Measurements from ENCODE around the gene C12orf75. TPM values are rescaled to one million over a fixed set of nuclear protein-coding genes. Genes with fewer than 3 reads are reported as not detected.
"Not testable (repeated sequence)": the region's sequence is repeated elsewhere in the genome, so short reads cannot be mapped to it uniquely, and the experiment has no call there.

Gene C12orf75
- total RNA-seq = 183 and 191 TPM in 2 replicates

- intact Hi-C loops (cut with micrococcal nuclease) = loop anchor here (1.0 to 10.0 kb wide), 19 partner anchors 37 to 1764 kb away; partner anchors contain the start of genes CHST11, CRY1, EID3 and HCFC2
Measured at GRCh38 chr12:105330283-105330930, at the start of gene C12orf75. TSS of gene C12orf75 (plus strand) at chr12:105330691. CDS start at chr12:105330892, 201 bp downstream.

DNA sequence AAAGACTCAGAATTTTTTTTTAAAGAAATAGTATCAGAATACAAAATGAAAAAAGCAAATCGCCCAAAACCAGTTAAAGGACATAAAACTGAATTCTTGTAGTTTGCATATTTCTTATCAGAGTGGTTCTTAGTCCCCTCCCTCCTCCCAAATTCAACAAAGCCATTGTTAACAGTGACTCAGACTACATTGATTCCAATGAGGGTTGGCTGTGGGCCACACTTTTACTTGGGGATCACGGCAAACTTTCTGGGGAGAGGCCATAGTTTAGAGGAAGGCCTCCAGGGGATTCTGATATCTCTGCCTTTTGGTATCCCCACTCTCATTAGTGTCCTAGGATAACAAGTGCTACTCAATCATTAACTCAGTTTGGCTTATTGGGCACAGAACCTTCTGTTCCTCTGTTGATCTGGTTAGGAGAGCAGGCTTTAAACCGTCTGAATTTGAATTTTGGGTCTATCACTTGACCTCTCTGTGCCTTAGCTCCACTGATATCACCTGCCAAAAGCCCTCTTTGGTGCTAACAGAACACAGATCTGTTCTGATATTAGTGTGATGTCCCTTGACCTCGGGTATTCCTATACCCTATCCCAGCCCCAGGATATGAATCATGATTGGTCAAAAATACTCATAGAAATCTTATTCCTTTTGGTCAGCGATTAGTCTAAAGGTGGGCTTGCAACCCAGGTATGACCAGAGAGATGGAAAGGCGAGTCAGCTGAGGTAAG is 49.4 kb upstream of the C12orf75 start:
- intact Hi-C loops (cut with micrococcal nuclease) = no loop called here

- intact Hi-C loops (cut with micrococcal nuclease) = no loop called here
Measured at GRCh38 chr12:105281694-105282049, 48.8 kb upstream of the C12orf75 start.

- intact Hi-C loops (cut with micrococcal nuclease) = no loop called here
Measured at GRCh38 chr12:105285378-105285777, 45.1 kb upstream of the C12orf75 start.

- intact Hi-C loops (cut with micrococcal nuclease) = no loop called here
Measured at GRCh38 chr12:105287408-105287807, 43.1 kb upstream of the C12orf75 start.

- intact Hi-C loops (cut with micrococcal nuclease) = no loop called here
Measured at GRCh38 chr12:105288311-105288996, 42.0 kb upstream of the C12orf75 start.

GRCh38 chr12:105289114-105289904 is 41.2 kb upstream of the C12orf75 start:
- intact Hi-C loops (cut with micrococcal nuclease) = no loop called here

GRCh38 chr12:105291531-105291930 is 39.0 kb upstream of the C12orf75 start:
- intact Hi-C loops (cut with micrococcal nuclease) = no loop called here

DNA sequence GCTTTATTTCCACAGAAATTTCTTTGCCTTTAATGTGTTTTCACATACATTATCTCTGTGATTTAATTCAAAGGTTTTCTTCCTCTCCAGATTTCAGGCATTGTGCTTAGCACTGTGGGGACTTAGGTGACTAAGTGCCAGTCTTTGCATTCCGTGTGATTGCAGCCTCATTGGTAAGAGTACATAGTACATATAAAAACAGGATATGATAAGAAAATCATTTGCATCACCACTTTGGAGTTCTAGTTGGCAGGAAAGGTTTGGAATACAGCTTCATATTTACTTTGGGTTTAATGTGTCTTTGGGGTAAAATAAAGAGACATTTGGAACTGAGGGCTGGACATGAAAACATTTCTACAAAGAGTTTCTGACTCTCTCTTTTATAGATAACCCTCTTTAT is 37.8 kb upstream of the C12orf75 start:
- intact Hi-C loops (cut with micrococcal nuclease) = no loop called here

- intact Hi-C loops (cut with micrococcal nuclease) = no loop called here
Measured at GRCh38 chr12:105293187-105293586, 37.3 kb upstream of the C12orf75 start.

GRCh38 chr12:105294161-105294560 is 36.3 kb upstream of the C12orf75 start:
- intact Hi-C loops (cut with micrococcal nuclease) = no loop called here

- intact Hi-C loops (cut with micrococcal nuclease) = no loop called here
Measured at GRCh38 chr12:105294886-105295479, 35.5 kb upstream of the C12orf75 start.

DNA sequence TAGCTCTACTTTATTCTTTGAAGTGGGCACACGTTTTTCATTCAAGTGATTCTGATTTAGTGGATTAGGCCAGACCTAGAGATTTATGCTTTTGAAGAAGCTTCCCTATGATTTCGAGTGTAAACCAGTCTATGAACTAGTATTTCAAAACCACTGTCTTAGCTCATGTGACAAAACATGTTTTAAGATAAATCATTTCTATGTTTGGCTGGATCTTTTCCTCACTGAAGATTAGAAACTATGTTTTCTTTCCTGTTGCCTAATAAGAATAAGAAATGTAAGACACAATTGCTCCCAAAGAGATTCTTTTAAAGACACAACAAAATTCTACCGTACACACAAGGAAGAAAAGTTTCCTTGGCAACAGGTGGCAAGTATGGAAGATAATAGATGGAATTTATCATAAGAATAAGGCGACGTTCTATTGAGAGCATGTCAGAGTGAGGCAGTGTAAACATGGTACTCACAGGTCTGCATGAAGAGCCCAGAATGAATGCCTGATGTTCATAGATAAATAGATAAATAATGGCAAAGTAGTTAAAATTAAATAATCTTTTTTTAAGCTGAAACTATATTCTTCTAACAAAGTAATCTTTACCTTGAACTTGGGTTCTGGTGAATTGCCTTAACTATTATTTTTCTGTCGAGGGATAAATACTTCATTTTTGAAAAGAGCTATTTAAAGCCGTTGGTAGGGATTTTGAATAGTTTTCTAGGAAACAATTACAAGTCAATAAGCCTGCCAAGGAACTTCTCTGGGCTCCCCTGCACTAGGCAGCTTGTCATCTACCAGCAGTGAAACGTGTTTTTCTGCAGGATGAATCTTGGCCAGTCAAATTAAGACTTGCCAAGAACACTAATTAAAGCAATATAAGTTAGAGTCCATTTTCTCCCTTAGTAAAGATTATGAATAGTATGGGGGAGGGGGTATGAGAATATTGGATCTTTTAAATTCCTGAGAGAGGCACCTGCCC is 34.1 kb upstream of the C12orf75 start:
- intact Hi-C loops (cut with micrococcal nuclease) = no loop called here

DNA sequence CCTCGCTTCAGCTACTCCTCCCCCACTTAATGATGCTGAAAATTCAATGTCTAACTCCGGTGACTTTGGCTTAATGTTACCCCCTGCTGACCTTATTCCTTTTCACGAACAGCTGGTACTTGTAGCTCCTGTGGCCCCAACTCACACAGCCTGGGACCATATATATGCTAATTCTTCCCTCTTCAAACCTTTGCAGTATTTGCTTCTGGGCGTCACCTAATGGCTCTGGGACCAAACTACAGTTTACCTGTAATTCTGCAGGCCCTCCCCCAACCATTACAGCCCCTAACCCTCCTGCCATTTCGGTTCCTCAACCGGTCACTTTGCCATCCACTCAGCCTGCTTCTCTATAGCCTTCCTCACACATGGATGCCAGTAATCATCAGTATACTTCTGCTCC is 29.6 kb upstream of the C12orf75 start:
- intact Hi-C loops (cut with micrococcal nuclease) = no loop called here

DNA sequence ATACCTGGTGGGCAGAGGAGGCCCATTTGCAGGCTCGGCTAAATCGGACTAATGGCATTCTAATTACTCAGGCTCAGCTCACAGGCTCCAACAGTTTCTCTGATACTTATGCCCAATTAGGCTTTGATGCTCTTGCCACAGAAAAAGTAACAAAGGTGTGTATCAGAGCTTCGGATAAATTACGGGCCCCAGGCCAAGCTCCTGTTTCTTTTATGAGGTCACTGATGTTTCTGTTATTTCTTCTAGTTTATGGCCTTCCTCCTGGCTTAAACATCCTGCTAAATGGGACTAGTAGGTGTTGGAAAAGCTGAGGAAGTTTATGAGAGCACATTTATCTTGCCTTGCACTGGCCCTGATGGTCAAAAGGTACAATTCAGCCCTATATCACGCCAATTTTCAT is 28.8 kb upstream of the C12orf75 start:
- intact Hi-C loops (cut with micrococcal nuclease) = no loop called here

DNA sequence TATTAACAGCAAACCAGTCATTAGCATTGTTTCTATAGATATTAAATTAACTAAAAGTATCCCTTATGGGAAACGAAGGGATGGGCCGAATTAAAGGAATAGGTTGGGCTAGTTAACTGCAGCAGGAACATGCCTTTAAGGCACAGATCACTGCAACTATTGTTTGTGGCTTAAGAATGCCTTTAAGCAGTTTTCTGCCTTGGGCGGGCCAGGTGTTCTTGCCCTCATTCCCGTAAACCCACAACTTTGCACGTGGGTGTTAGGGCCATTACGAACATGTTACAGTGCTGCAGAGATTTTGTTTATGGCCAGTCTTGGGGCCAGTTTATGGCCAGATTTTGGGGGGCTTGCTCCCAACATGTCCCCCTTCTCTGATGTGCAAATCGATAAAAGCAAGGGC is 27.5 kb upstream of the C12orf75 start:
- intact Hi-C loops (cut with micrococcal nuclease) = not testable (repeated sequence)

DNA sequence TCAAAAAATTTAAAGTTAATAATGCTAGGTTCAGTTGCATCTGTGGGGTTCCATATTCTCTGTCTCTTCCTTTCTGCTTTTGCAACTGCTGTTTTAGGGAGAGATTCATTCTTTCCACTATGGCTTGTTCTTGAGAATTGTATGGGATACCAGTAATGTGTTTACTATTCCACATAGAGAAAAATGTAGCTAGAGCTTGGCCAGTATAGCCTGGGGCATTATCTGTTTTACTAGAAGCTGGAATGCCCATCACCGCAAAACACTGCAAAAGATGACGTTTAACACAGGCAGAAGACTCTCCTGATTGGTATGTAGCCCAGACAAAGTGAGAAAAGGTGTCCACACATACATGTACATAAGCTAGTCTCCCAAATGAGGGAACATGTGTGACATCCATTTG is 25.9 kb upstream of the C12orf75 start:
- intact Hi-C loops (cut with micrococcal nuclease) = not testable (repeated sequence)

- intact Hi-C loops (cut with micrococcal nuclease) = not testable (repeated sequence)
Measured at GRCh38 chr12:105307601-105308314, 22.7 kb upstream of the C12orf75 start.

- intact Hi-C loops (cut with micrococcal nuclease) = not testable (repeated sequence)
Measured at GRCh38 chr12:105308839-105309238, 21.7 kb upstream of the C12orf75 start.
